Measurements from ENCODE around the gene SEC23A. TPM values are rescaled to one million over a fixed set of nuclear protein-coding genes. Genes with fewer than 3 reads are reported as not detected.
"Not testable (repeated sequence)": the region's sequence is repeated elsewhere in the genome, so short reads cannot be mapped to it uniquely, and the experiment has no call there.

The SEC23A gene
- total RNA-seq, 1 experiment from 2014 or later, result 62.9 TPM

- H3K36me3 Mint-ChIP-seq, result peaks cover 3% of the 10 kb centered on the region; the same call in 1 of the 2 replicates
- no peak for DNase-seq (ENCODE audit: low spot score)
- no peaks in the 10 kb centered on the region; the same call in 1 of the 2 replicates for H3K9me3 Mint-ChIP-seq
- ChIA-PET CTCF (interaction anchor here (1.0 to 2.1 kb wide), 4 partner anchors 9 to 10 kb away, joined by 3 to 9 read pairs (median 4); no protein-coding TSS in a partner anchor), POLR2A (interaction anchor here (0.7 kb wide), 1 partner anchor 901 kb away, joined by 3 read pairs; no protein-coding TSS in a partner anchor)
- TF ChIP-seq, protein P1, sequence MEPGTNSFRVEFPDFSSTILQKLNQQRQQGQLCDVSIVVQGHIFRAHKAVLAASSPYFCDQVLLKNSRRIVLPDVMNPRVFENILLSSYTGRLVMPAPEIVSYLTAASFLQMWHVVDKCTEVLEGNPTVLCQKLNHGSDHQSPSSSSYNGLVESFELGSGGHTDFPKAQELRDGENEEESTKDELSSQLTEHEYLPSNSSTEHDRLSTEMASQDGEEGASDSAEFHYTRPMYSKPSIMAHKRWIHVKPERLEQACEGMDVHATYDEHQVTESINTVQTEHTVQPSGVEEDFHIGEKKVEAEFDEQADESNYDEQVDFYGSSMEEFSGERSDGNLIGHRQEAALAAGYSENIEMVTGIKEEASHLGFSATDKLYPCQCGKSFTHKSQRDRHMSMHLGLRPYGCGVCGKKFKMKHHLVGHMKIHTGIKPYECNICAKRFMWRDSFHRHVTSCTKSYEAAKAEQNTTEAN (CRISPR knock-in tag; IDR thresholded peaks at IDR 0.05), result no peak
- TF ChIP-seq, protein P2, sequence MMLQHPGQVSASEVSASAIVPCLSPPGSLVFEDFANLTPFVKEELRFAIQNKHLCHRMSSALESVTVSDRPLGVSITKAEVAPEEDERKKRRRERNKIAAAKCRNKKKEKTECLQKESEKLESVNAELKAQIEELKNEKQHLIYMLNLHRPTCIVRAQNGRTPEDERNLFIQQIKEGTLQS (CRISPR knock-in tag; conservative IDR thresholded peaks at IDR 0.05), result no peak
- TF ChIP-seq NR2C2 (CRISPR knock-in tag; IDR thresholded peaks at IDR 0.05), result no peak
- peak; percentile 77 for TF ChIP-seq GABPB1 (CRISPR knock-in tag; IDR thresholded peaks at IDR 0.05)
- TF ChIP-seq ZNF396 (CRISPR knock-in tag; IDR thresholded peaks at IDR 0.05; ENCODE audit: borderline replicate concordance), result no peak
- TF ChIP-seq, protein P3, sequence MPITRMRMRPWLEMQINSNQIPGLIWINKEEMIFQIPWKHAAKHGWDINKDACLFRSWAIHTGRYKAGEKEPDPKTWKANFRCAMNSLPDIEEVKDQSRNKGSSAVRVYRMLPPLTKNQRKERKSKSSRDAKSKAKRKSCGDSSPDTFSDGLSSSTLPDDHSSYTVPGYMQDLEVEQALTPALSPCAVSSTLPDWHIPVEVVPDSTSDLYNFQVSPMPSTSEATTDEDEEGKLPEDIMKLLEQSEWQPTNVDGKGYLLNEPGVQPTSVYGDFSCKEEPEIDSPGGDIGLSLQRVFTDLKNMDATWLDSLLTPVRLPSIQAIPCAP (CRISPR knock-in tag; IDR thresholded peaks at IDR 0.05), result no peak
- TF ChIP-seq, protein P4, sequence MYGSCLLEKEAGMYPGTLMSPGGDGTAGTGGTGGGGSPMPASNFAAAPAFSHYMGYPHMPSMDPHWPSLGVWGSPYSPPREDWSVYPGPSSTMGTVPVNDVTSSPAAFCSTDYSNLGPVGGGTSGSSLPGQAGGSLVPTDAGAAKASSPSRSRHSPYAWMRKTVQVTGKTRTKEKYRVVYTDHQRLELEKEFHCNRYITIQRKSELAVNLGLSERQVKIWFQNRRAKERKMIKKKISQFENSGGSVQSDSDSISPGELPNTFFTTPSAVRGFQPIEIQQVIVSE (CRISPR knock-in tag; IDR thresholded peaks at IDR 0.05; ENCODE audit: borderline replicate concordance), result no peak
- no peaks in the 10 kb centered on the region for H3K27me3 Mint-ChIP-seq (ENCODE audit: low read depth)
- no peak for ATAC-seq
- no peak overlapping the region for H3K4me3 Mint-ChIP-seq
- H3K27ac Mint-ChIP-seq, result no peak overlapping the region
- no peaks in the 10 kb centered on the region for H3K4me1 Mint-ChIP-seq
Measured at GRCh38 chr14:39023939-39024871, 78.8 kb downstream of the SEC23A start.

- not testable (repeated sequence) for H3K36me3 Mint-ChIP-seq; H3K27me3 Mint-ChIP-seq (ENCODE audit: low read depth); H3K9me3 Mint-ChIP-seq
- DNase-seq (ENCODE audit: low spot score) (peak; percentile 72), ATAC-seq (peak; percentile 58)
- Mint-ChIP-seq H3K4me3 (peak overlapping the region; percentile 90), H3K4me1 (peaks cover 20% of the 10 kb centered on the region), H3K27ac (0 out of 2 replicates have a peak overlapping the region, but pooled peaks have one; percentile 20)
- POLR2A ChIA-PET, result interaction anchor here (1.0 kb wide), 1 partner anchor 96 kb away, joined by 3 read pairs; no protein-coding TSS in a partner anchor
- TF ChIP-seq GABPB1 (CRISPR knock-in tag; IDR thresholded peaks at IDR 0.05), result peak; percentile 54; the same call in 1 of the 2 replicates
- peak; percentile 86 for TF ChIP-seq FOXK1 (CRISPR knock-in tag; IDR thresholded peaks at IDR 0.05)
- TF ChIP-seq SP1 (CRISPR knock-in tag; conservative IDR thresholded peaks at IDR 0.05), result 0 out of 2 replicates have a peak, but pooled peaks have one; percentile 19
- peak; percentile 85; the same call in 1 of the 2 replicates for TF ChIP-seq FOXP1 (CRISPR knock-in tag; IDR thresholded peaks at IDR 0.05; ENCODE audit: borderline replicate concordance)
- peak; percentile 61; the same call in 1 of the 2 replicates for TF ChIP-seq ZNF281 (CRISPR knock-in tag; IDR thresholded peaks at IDR 0.05)
- CTCF ChIA-PET, result interaction anchor here (0.5 to 5.3 kb wide), 8 partner anchors 17 to 412 kb away, joined by 3 to 39 read pairs (median 4); no protein-coding TSS in a partner anchor
Measured at GRCh38 chr14:39017096-39018016, 85.7 kb downstream of the SEC23A start.

Data from WTC11 (cell line).